Nephron progenitor cell (in vitro differentiated cells): ENCODE data around the gene TP63.

Source experiments
- DNase-seq: peaks from one replicate; pipeline ENCODE4 v3.0.0; 2021
- H3K27ac Mint-ChIP-seq: 2 replicates; pipeline ENCODE4 v1.8.0; 2021; ENCODE audit warnings: mild to moderate bottlenecking, moderate library complexity, mixed read lengths
- H3K27me3 Mint-ChIP-seq: 2 replicates; pipeline ENCODE4 v1.8.0; 2021; ENCODE audit warnings: mild to moderate bottlenecking, low read depth, mixed read lengths; ENCODE audit not compliant: poor library complexity
- H3K36me3 Mint-ChIP-seq: 2 replicates; pipeline ENCODE4 v1.8.0; 2021; ENCODE audit warnings: low read depth, mixed read lengths
- H3K4me1 Mint-ChIP-seq: 2 replicates; pipeline ENCODE4 v1.8.0; 2021; ENCODE audit warnings: mixed read lengths
- H3K4me3 Mint-ChIP-seq: 2 replicates; pipeline ENCODE4 v1.8.0; 2021; ENCODE audit warnings: mild to moderate bottlenecking, moderate library complexity, mixed read lengths
- H3K9me3 Mint-ChIP-seq: 2 replicates; pipeline ENCODE4 v1.8.0; 2021; ENCODE audit warnings: mild to moderate bottlenecking, moderate library complexity, mixed read lengths
- CTCF ChIP-seq: fragments of 200-600 bp; sonication (generic); IDR thresholded peaks from 2 replicates; pipeline ENCODE4 v1.5.0; 2021; ENCODE audit warnings: antibody characterized with exemption

TP63 gene

GRCh38 chr3:189677667-189678066 is 46.5 kb downstream of the TP63 start:
- Mint-ChIP-seq H3K4me1 (no peaks in the 10 kb centered on the region), H3K27me3 (no peaks in the 10 kb centered on the region), H3K27ac (no peak overlapping the region), H3K4me3 (no peak overlapping the region), H3K9me3 (peaks cover 18% of the 10 kb centered on the region), H3K36me3 (no peaks in the 10 kb centered on the region)
- no peak for TF ChIP-seq CTCF
- no peak for DNase-seq

- Mint-ChIP-seq H3K27ac (no peak overlapping the region), H3K9me3 (peaks cover 18% of the 10 kb centered on the region), H3K4me3 (no peak overlapping the region), H3K4me1 (peaks cover 15% of the 10 kb centered on the region), H3K36me3 (no peaks in the 10 kb centered on the region), H3K27me3 (no peaks in the 10 kb centered on the region)
- DNase-seq = no peak
- no peak for TF ChIP-seq CTCF
These were observed 49.5 kb downstream of the TP63 start for GRCh38 chr3:189680723-189681122.

- Mint-ChIP-seq H3K9me3 (peaks cover 7% of the 10 kb centered on the region), H3K4me3 (no peak overlapping the region), H3K27me3 (no peaks in the 10 kb centered on the region), H3K4me1 (peaks cover 28% of the 10 kb centered on the region), H3K36me3 (no peaks in the 10 kb centered on the region), H3K27ac (no peak overlapping the region)
- DNase-seq = no peak
- no peak for TF ChIP-seq CTCF
These were observed 52.5 kb downstream of the TP63 start for GRCh38 chr3:189683546-189684255.

- H3K27me3 Mint-ChIP-seq = no peaks in the 10 kb centered on the region
- H3K4me1 Mint-ChIP-seq = peaks cover 30% of the 10 kb centered on the region
- H3K9me3 Mint-ChIP-seq = peaks cover 3% of the 10 kb centered on the region
- no peak overlapping the region for H3K4me3 Mint-ChIP-seq
- no peak for TF ChIP-seq CTCF
- no peaks in the 10 kb centered on the region for H3K36me3 Mint-ChIP-seq
- no peak for DNase-seq
- no peak overlapping the region for H3K27ac Mint-ChIP-seq
These were observed 53.1 kb downstream of the TP63 start for GRCh38 chr3:189684317-189684716.

GRCh38 chr3:189685291-189685690 is 54.1 kb downstream of the TP63 start:
- H3K4me3 Mint-ChIP-seq = no peak overlapping the region
- H3K27ac Mint-ChIP-seq = no peak overlapping the region
- no peak for TF ChIP-seq CTCF
- no peaks in the 10 kb centered on the region for H3K36me3 Mint-ChIP-seq
- H3K9me3 Mint-ChIP-seq = no peaks in the 10 kb centered on the region
- H3K4me1 Mint-ChIP-seq = peaks cover 34% of the 10 kb centered on the region
- H3K27me3 Mint-ChIP-seq = no peaks in the 10 kb centered on the region
- DNase-seq = no peak

- Mint-ChIP-seq H3K4me1 (peaks cover 36% of the 10 kb centered on the region), H3K27ac (no peak overlapping the region), H3K36me3 (no peaks in the 10 kb centered on the region), H3K9me3 (no peaks in the 10 kb centered on the region), H3K4me3 (no peak overlapping the region), H3K27me3 (no peaks in the 10 kb centered on the region)
- TF ChIP-seq CTCF = no peak
- no peak for DNase-seq
These were observed 54.7 kb downstream of the TP63 start for GRCh38 chr3:189685860-189686259.
